GM19438 (cell line): ENCODE measurements around the gene DIAPH3.
A peak's percentile ranks its signal among the peaks of the same experiment; 100 is the strongest.

Source experiments
- ATAC-seq: cut with Tn5 transposase; IDR thresholded peaks from one replicate; pipeline ENCODE4 v1.9.1; 2021; ENCODE audit warnings: low read depth; ENCODE audit not compliant: unreplicated experiment

DIAPH3 gene

GRCh38 chr13:59744747-59745391, 418.9 kb downstream of the DIAPH3 start:
- ATAC-seq = peak; percentile 61

DNA sequence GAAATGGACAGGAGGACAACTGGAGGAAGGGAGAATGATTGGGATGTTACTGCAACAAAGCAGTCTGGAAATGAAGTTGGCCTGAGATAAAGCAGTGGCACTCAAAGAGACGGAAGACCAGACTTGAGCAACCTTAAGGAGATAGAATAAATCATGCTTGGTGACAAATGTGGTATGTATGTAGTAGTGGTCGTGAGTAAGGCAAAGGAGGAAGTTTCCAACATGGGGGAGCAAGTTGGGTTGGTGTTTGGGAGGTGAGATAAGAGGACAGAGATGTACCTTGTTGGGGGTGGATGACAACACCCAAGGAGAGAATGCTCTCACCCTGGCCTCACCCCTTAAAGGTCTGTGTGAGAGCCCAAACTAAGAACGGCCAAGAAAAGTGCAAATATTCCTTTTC, 420.5 kb downstream of the DIAPH3 start:
- no peak for ATAC-seq

GRCh38 chr13:59742467-59742866, 421.3 kb downstream of the DIAPH3 start:
- no peak for ATAC-seq

- ATAC-seq = no peak
Observed at GRCh38 chr13:59738921-59739320, 424.8 kb downstream of the DIAPH3 start.

DNA sequence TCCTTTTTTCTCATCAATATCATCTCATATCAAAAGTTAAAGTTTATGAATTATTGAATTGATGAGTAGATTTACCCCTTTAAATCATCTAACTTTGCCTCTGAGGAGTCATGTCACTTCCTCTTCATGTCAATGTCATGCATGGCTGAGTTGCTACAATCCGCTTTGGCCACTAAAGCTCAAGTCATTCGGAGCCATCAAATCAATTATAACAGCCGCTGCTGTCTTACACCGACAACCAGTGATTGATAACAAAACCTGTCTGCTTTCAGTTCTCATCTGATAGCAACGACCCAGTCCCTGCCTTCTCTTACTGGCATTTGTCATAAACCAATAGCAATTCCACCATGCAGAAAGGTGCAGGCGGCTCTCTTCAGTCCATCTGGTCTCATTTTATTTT, 429.3 kb downstream of the DIAPH3 start:
- peak; percentile 100 for ATAC-seq

- ATAC-seq = no peak
Observed at GRCh38 chr13:59733744-59734143, 430.0 kb downstream of the DIAPH3 start.

GRCh38 chr13:59730026-59730425, 433.7 kb downstream of the DIAPH3 start:
- ATAC-seq = no peak

DNA sequence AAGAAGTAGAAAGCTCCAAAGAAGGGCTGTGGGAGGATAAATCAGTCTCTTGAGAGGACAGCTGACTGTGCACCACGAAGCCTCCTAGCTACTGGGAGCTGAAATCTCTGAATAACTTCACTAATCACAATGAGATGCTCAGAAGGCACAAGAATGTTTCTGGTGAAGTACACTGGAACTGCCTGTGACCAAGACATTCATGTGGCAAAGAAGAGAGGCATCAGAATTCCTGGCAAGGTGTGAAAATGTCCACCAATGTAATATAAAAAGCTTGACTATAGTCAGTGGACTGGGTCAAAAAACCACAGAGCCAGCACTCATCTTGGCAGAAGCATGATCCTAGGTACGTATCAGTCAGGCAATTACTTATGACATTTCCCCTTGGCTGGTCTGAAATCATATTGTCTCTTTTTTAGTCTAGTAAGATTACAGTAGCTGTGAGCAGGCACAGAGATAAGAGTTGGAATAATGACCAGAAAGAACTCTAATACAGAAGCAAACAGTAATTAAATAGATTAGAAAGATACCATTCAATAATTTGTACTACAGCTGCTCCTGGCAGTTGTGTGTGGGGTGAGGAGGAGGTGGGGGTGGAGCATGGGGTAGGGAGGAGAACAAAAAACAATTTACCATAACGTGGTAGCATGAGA, 434.7 kb downstream of the DIAPH3 start:
- no peak for ATAC-seq

DNA sequence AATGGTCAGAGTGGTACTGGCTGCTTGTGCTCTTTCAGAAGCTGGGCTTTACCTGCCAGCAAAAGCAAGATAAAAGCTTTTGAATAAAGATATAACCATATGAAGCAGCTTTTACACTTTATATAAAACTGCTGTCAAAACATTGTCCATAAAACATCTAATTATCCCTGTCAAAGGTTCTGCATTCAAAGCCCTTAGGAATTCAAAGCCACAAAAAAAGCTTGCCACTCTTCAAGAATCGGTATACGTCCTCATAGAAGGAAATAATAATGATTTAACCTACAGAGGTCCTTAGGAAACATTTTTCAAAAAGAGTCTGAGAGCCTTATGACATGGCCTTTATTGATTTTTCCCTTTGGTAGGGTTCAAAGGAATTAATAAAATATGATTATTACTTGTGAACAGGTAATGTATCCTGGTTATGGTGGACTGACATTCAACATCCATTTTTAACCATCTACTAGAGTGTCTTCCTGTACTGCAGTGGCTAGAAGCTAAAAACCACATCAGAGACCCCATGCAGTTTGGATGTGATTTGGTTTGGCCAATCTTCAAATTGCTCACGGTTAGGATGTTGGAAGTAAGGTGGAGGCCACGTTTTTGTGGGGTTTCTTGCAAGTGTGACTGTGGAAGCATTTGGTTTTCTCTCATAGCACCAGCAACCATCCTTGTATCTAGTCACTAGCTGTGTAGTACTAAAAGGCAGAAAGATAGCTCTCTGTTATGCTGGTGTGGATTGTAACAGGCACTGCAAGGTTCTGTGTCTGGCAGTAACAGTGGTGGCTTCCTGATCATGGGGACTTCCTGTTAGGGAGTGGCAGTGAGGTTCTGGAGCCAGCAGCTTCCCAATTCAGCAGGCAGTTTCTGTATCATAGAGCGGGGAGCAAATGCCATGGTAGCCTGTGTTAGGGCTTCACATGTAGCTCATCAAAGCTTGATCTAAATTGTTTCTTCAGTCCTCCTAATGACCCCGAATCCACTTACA, 441.5 kb downstream of the DIAPH3 start:
- no peak for ATAC-seq

- no peak for ATAC-seq
Observed at GRCh38 chr13:59715611-59716010, 448.1 kb downstream of the DIAPH3 start.

DNA sequence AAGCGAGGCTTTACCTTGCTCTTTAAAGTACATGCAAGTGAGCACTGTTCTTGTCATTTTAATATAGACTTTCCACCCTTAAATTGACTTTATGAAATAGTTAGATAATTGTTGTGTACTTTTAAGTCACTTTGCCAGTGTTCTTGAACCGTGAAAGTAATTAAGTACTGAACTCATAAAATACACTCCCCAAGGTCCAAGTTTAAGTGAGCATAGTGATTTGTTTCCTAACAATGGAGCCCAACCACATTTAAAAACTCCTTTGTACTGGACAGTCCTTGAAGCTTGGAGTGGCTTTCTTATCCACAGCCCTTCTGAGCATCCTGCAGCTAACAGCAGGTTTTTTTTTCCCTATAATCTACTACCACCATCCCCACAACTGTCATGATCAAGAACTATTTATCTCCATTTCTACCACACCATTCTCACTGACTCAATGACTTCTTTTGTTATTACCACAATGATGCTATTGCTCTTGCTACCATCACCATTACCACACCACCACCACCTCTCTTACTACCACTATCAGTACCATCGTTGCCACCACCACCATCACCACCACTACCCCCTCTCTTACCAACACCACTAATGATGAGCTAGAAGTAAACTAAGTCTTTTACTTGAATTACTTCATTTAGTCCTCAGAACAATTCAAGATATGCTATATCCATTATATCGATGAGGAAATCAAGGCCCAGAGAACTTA, 452.6 kb downstream of the DIAPH3 start:
- no peak for ATAC-seq

GRCh38 chr13:59710416-59710815, 453.3 kb downstream of the DIAPH3 start:
- ATAC-seq = no peak

DNA sequence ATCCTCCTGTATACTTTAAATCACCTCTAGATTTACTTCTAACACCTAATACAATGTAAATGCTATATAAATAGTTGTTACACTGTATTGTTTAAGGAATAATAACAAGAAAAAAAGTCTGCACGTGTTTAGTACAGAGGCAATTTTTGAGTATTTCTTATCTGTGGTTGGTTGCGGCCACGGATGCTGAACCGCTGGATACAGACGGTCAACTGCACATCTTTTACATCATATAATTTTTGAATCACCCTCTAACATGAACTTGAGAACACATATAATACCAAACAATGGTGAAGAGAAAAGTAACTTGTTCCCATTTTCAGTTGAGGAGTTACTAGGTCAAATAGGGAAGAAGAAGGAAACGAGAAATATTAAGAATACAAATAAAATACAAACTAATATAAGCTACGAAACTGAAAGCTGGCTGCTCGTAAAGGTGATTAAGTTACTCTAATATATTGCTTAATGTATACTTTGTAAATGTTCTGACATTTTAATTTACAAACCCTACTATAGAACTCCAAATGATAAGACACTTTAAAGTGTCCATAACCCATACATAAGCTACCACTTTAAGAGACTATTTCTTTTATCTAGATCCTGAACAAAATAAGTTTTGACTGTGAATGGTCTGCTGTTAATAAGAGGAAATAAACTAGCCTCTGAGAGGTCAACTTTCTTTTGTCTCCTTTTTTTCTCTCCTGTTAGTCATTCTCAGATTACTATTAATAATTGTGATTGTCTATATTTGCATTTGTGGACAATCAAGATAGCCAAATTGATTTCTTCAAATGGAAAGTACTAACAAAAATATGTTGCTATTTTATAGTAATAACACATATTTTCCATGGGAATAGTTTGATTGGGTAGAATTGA, 457.4 kb downstream of the DIAPH3 start:
- ATAC-seq = no peak

DNA sequence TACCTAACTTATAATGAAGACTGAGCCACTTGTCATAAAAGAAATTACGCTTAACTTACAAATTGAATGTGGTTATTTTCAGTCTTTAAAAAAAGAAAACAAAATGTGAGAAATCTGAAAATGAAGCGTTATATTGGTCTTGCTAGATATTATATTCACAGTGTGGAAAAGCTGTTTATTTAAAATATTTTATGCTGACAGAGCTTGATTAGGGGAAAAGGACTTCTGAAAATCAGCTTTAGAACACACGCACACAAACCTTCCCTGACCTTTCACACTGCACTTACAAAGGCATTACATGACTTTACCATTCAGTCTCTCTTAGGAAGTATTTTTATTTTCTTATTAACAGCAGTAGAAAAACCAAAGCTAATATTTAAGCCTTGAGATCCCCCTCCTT, 461.5 kb downstream of the DIAPH3 start:
- ATAC-seq = no peak

GRCh38 chr13:59701261-59701660, 462.5 kb downstream of the DIAPH3 start:
- no peak for ATAC-seq

DNA sequence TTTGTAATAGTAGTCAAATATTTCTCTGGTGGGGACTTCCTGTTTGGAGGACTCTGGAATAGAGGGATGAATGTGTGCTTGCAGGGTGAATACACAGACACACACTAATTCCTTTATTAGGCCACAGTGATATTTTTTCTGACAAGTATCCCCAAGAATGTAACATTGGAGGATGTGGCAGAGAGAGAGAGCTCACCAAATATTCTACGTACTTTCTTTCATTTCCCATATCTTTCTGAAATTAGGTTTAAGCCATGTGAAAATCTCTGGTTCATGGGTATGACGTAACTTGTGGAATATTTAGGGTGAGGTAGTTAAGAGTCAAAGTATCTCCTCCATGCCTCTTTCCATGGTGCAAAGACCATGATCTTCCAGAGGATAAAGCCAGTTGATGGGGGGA, 463.4 kb downstream of the DIAPH3 start:
- ATAC-seq = no peak

DNA sequence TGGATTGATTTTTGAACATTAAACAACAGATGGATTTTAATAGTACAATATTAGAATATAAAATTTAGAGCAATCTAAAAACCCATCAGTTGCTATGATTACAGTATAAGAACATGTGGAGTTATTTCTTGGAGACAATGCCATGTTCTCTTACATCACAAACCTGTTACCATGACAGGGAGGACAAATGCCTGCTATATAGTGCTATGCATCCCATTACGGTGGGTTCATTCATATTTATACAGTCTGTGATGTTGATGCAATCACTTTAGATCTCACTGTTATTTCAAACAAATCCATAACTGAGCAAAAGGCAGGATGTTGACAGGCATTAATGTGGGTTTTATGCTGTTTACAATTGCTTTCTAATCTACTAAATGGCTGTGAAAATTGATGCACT, 467.5 kb downstream of the DIAPH3 start:
- no peak for ATAC-seq

GRCh38 chr13:59691501-59692066, 472.1 kb downstream of the DIAPH3 start:
- no peak for ATAC-seq

- no peak for ATAC-seq
Observed at GRCh38 chr13:59690857-59691500, 472.7 kb downstream of the DIAPH3 start.
